ENCODE data around the gene ZNF385B.

The ZNF385B gene

DNA sequence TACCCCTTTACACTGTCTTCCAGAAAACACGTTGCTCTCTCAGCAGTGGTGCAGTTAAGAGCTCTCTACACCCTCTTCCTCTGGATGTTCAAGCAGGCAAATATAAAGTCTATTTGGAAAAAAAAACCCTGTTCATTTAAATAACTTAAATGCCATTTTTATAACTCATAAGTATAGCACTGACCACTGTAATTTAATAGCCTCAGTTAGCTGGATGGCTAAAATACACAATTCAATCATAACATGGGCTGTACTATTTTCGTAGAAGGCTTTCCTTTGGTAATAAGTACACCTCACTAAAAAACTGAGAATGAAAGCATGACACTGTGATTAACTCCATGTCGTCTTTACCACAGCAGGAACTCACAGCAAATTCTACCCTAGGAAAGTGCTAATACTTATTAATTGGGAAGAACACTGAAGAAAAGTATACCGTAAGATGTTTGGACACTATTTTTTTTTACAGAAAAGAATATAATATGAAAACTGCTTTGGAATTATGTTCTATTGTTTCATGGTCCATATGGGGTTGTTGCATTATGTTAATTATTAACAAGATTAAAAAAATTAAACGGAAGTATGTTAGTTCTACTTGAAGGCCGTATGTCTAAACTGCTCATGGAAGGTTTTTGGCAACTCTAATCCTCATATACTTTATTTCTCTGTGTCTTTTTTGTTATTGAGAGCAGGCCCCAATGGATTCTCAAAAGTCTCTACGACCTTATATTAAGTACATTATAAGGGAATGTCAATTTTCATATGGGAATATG is 269.1 kb downstream of the ZNF385B start:
- Histone ChIP-seq H3K27me3 (ENCODE audit: insufficient read depth, poor library complexity, severe bottlenecking) (no peaks in the 10 kb centered on the region), H3K9me3 (ENCODE audit: severe bottlenecking) (no peaks in the 10 kb centered on the region), H3K27ac (ENCODE audit: poor library complexity, severe bottlenecking) (no peak overlapping the region), H3K4me1 (ENCODE audit: insufficient read depth, poor library complexity, severe bottlenecking) (no peaks in the 10 kb centered on the region), H3K4me3 (ENCODE audit: severe bottlenecking) (no peak overlapping the region), H3K36me3 (ENCODE audit: low read depth) (no peaks in the 10 kb centered on the region)
- TF ChIP-seq, protein P1, sequence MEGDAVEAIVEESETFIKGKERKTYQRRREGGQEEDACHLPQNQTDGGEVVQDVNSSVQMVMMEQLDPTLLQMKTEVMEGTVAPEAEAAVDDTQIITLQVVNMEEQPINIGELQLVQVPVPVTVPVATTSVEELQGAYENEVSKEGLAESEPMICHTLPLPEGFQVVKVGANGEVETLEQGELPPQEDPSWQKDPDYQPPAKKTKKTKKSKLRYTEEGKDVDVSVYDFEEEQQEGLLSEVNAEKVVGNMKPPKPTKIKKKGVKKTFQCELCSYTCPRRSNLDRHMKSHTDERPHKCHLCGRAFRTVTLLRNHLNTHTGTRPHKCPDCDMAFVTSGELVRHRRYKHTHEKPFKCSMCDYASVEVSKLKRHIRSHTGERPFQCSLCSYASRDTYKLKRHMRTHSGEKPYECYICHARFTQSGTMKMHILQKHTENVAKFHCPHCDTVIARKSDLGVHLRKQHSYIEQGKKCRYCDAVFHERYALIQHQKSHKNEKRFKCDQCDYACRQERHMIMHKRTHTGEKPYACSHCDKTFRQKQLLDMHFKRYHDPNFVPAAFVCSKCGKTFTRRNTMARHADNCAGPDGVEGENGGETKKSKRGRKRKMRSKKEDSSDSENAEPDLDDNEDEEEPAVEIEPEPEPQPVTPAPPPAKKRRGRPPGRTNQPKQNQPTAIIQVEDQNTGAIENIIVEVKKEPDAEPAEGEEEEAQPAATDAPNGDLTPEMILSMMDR (IDR thresholded peaks at IDR 0.05; ENCODE audit: poor library complexity, severe bottlenecking), result no peak
- DNase-seq (ENCODE audit: low spot score), result no peak
- peak; percentile 15; the same call in 1 of the 3 replicates for ATAC-seq (ENCODE audit: low read depth)

GRCh38 chr2:179591690-179592089 is 269.7 kb downstream of the ZNF385B start:
- H3K4me1 ChIP-seq (ENCODE audit: insufficient read depth, poor library complexity, severe bottlenecking), result no peaks in the 10 kb centered on the region
- no peaks in the 10 kb centered on the region for H3K9me3 ChIP-seq (ENCODE audit: severe bottlenecking)
- H3K27me3 ChIP-seq (ENCODE audit: insufficient read depth, poor library complexity, severe bottlenecking), result no peaks in the 10 kb centered on the region
- no peaks in the 10 kb centered on the region for H3K36me3 ChIP-seq (ENCODE audit: low read depth)
- no peak overlapping the region for H3K27ac ChIP-seq (ENCODE audit: poor library complexity, severe bottlenecking)
- TF ChIP-seq, protein P1 (IDR thresholded peaks at IDR 0.05; ENCODE audit: poor library complexity, severe bottlenecking), result no peak
- H3K4me3 ChIP-seq (ENCODE audit: severe bottlenecking), result no peak overlapping the region
- DNase-seq (ENCODE audit: low spot score), result no peak
- ATAC-seq (ENCODE audit: low read depth), result no peak

- Histone ChIP-seq H3K36me3 (ENCODE audit: low read depth) (no peaks in the 10 kb centered on the region), H3K4me3 (ENCODE audit: severe bottlenecking) (no peak overlapping the region), H3K4me1 (ENCODE audit: insufficient read depth, poor library complexity, severe bottlenecking) (no peaks in the 10 kb centered on the region), H3K9me3 (ENCODE audit: severe bottlenecking) (no peaks in the 10 kb centered on the region), H3K27me3 (ENCODE audit: insufficient read depth, poor library complexity, severe bottlenecking) (no peaks in the 10 kb centered on the region), H3K27ac (ENCODE audit: poor library complexity, severe bottlenecking) (no peak overlapping the region)
- ATAC-seq (ENCODE audit: low read depth) (no peak), DNase-seq (ENCODE audit: low spot score) (no peak)
- TF ChIP-seq, protein P1 (IDR thresholded peaks at IDR 0.05; ENCODE audit: poor library complexity, severe bottlenecking), result no peak
These were observed 272.8 kb downstream of the ZNF385B start for GRCh38 chr2:179588486-179589145.

- Histone ChIP-seq H3K4me1 (ENCODE audit: insufficient read depth, poor library complexity, severe bottlenecking) (no peaks in the 10 kb centered on the region), H3K27ac (ENCODE audit: poor library complexity, severe bottlenecking) (no peak overlapping the region), H3K27me3 (ENCODE audit: insufficient read depth, poor library complexity, severe bottlenecking) (no peaks in the 10 kb centered on the region), H3K4me3 (ENCODE audit: severe bottlenecking) (no peak overlapping the region), H3K36me3 (ENCODE audit: low read depth) (no peaks in the 10 kb centered on the region), H3K9me3 (ENCODE audit: severe bottlenecking) (no peaks in the 10 kb centered on the region)
- TF ChIP-seq, protein P1 (IDR thresholded peaks at IDR 0.05; ENCODE audit: poor library complexity, severe bottlenecking), result no peak
- ATAC-seq (ENCODE audit: low read depth) (no peak), DNase-seq (ENCODE audit: low spot score) (no peak)
These were observed 276.7 kb downstream of the ZNF385B start for GRCh38 chr2:179584760-179585159.

DNA sequence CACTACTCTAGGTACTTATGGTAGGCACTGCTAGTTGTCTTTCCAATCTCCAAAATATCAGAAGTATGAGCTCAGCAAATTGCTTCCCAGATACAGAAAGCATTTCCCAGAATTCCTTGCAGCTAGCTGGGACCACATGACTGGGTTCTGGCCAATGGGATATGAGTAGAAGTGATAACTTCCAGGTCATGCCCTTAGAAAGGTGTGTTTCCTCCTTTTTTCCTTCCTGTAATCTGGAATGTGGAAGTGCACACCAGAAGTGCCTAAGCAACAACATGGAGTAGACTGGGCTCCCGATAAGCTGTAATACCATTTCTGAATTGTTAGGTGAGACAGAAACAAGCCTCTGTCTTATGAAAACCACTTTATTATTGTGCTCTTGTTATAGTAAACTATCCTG is 279.8 kb downstream of the ZNF385B start:
- TF ChIP-seq, protein P1 (IDR thresholded peaks at IDR 0.05; ENCODE audit: poor library complexity, severe bottlenecking), result no peak
- Histone ChIP-seq H3K36me3 (ENCODE audit: low read depth) (no peaks in the 10 kb centered on the region), H3K27ac (ENCODE audit: poor library complexity, severe bottlenecking) (no peak overlapping the region), H3K27me3 (ENCODE audit: insufficient read depth, poor library complexity, severe bottlenecking) (no peaks in the 10 kb centered on the region), H3K9me3 (ENCODE audit: severe bottlenecking) (no peaks in the 10 kb centered on the region), H3K4me1 (ENCODE audit: insufficient read depth, poor library complexity, severe bottlenecking) (no peaks in the 10 kb centered on the region), H3K4me3 (ENCODE audit: severe bottlenecking) (no peak overlapping the region)
- ATAC-seq (ENCODE audit: low read depth) (no peak), DNase-seq (ENCODE audit: low spot score) (no peak)
